Measurements from ENCODE around the gene RIPOR3.
"Not testable (repeated sequence)": the region's sequence is repeated elsewhere in the genome, so short reads cannot be mapped to it uniquely, and the experiment has no call there.

The RIPOR3 gene

DNA sequence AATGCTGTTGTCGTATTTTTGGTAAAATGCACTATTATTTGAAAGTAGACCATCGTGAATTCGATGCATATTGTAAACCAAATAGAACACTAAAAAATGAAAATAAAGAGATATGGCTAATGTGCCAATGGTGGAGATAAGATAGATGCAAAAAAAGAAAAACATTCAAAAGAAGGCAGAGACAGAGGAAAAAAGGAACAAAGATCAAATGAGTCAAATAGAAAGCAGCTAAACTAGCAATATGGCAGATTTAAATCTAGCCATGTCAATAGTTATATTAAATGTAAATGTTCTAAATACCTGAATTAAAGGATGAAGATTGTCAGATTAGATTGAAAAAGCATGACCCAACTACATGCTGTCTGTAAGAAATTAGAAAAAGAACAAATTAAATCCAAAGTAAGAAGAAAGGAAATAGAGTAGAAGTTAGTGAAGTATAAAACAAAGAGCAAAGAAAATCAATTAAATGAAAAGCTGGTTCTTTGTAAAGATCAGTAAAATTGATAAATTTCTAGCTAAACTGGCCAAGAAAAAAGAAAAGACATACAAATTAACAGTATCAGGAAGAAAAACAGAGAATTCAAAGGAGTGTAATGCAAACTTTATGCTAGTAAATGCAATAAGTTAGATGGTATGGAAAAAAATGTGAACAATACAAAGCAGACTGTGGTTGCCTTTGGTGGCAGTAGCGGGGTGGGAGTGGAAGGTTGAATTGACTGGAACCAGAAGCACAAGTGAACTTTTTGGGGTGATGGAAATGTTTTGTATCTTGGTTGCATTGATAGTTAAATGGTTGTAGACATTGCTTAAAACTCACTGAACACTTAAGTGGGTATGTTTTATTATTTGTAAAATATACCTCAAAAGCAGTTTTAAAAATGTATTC, 136.4 kb downstream of the RIPOR3 start:
- no peak for DNase-seq (ENCODE audit: low read depth)

DNA sequence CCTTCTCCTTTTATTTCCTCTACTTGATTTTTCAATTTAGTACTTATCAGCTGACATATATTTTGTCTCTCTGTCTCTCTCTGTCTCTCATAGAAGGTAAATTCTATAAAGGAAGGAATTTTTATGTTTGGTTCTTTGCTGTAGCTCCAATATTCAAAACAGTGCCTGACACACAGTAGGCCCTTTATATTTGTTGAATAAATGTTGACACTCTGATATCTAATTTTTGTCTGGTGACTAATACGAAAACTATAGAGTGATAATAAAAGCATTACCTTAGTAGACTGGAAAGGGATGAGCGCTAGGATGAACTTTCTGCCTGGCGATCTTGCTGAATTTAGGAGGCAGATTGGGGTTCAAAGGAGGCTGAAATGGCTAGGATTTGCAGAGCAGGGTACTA, 138.4 kb downstream of the RIPOR3 start:
- no peak for DNase-seq (ENCODE audit: low read depth)

DNA sequence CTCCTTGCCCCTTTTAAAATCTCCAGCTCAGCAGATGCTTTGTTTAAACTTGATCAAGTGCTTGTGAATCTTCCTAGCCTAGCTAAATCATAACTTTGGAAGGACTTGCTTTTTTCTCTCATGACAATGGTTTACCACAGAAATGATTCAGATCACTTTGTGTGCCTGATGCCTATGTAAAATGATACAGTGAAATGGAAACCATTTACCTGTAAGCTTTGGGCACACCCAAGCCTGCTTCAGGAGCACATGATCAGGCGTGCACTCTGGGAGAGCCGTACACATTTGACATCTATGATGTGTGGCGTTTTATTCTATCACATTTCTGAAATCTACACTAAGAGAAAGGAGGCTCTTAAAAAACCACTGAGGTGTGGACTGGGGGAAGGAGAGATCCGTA, 140.1 kb downstream of the RIPOR3 start:
- no peak for DNase-seq (ENCODE audit: low read depth)

DNA sequence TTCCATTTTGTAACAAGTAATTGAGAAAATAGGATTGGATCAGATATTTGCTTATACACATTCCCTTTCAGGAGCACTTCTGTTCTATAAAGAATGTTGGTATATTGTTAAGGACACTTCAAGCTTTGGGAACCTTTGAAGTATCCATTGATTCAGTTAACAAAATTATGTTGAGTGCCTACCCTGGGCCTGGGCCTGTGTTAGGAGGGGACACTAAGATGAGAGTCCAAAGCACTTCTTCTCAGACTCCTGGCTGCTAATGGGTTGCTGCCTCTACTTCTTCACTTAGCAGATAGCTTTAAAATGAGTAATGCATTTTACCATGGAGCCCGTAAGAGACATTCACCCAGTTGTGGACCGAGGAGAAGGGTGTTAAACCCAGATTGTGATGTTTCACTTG, 140.8 kb downstream of the RIPOR3 start:
- DNase-seq (ENCODE audit: low read depth), result no peak

DNA sequence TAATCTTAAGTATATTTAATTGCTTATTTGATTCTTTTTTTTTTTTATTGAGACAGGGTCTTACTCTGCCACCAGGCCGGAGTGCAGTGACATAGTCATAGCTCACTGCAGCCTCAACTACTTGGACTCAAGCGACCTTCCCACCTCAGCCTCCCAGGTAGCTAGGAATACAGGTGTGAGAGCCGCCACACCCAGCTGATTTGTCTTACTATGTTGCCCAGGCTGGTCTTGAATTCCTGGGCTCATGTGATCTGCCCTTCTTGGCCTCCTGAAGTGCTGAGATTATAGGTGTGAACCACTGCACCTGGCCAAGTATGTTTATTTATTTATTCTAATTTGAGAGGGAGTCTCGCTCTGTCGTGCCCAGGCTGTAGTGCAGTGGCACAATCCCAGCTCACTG, 142.9 kb downstream of the RIPOR3 start:
- no peak for DNase-seq (ENCODE audit: low read depth)

DNA sequence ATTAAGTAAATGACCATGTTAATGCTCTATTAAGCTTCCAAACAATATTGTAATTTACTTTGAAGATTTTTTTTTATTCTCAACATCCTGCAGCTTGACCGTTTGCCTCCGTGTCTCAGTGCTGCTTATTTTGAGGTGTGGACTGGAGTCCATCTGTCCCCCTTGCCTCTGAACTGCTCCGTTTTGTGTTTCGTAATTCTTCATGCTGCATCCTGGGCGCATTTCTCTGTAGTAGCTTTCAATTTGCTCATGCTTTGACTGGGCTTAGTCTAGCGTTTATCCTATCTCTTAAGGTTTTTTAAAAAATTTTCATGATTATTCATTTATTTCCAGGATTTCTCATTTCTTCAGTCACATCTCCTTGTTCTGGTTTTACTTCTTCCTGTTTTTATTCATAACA, 143.4 kb downstream of the RIPOR3 start:
- DNase-seq (ENCODE audit: low read depth), result no peak

DNA sequence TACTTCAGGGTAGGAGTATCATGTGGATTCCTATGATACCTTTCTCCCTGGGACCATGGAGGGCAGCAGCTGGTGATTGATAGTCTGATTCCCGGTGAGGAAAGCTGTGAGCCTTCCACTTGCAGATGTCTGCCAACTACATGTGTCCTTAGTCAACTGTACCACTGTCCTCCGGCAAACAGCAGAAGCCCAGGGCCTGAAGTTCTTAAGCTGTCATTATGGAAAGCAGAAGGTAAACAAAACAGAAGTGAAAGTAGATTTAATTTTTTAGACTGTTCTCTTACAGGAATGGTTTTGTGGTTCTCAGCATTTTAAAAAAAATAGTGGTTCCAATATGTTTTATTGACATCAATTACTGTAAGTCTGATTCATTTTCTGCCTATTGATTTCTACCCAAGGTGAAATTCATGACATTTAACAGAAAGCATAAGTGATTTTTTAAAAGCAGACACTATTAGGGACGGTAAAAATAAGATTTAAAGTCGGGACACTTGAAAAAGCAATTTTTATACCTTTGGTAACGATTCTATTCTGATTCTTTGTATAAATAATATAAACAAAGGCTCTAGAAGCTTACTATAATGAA, 144.5 kb downstream of the RIPOR3 start:
- DNase-seq (ENCODE audit: low read depth), result no peak

DNA sequence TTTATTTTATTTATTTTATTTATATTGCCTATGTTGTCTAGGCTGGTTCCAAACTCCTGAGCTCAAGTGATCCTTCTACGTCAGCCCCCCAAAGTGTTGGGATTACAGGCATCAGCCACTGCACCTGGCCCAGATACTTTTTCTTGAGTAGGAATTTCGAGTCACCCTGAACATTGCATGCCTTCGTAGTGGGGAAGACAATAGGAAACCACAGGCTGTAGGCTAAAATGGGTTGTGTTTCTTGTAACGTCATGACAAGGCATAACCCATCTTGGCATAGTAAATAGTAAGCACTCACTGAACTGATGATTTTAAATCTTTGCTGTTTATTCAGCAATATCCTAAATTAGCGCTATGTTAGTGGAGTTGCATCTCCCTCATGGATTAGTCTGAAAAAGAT, 146.2 kb downstream of the RIPOR3 start:
- DNase-seq (ENCODE audit: low read depth), result no peak

DNA sequence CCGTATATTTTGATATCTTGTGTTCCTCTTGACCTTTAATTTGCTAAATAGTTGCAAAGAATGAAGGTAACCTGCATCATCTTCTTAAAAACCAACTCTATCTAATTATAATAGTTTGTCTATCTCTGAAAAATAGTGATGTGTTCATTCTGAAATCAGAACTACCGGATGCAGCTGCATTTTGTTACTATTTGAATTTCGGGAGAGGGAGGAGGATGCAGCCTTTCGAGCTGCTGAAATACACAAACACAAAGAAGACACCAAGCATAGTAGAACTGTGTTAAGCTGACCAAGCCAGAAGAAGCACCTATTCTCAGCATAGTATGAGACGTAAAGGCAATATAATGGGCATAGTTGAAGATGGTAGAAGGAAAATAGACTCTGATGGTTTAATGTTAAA, 148.0 kb downstream of the RIPOR3 start:
- no peak for DNase-seq (ENCODE audit: low read depth)

DNA sequence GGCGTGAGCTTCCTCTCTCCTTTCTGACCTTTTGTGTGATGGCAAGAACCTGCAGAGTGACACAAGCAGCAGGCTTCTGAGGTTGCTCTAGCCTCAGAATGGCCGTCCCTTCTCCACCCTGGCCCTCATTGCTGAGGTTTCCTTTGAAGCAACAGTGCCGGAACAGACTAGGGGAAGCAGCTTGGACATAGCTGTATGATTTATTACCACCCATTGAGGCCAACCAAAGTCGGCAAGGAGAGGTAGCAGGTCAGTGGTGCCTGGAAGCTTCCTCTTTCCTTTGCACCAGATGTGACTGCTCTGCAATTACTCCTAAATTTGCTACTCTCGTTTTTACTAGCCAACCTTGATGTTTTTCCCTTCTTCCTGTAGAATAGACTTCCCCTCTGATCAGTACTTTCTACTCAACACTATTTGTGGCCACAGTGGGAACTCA, 149.7 kb downstream of the RIPOR3 start:
- DNase-seq (ENCODE audit: low read depth), result no peak

DNA sequence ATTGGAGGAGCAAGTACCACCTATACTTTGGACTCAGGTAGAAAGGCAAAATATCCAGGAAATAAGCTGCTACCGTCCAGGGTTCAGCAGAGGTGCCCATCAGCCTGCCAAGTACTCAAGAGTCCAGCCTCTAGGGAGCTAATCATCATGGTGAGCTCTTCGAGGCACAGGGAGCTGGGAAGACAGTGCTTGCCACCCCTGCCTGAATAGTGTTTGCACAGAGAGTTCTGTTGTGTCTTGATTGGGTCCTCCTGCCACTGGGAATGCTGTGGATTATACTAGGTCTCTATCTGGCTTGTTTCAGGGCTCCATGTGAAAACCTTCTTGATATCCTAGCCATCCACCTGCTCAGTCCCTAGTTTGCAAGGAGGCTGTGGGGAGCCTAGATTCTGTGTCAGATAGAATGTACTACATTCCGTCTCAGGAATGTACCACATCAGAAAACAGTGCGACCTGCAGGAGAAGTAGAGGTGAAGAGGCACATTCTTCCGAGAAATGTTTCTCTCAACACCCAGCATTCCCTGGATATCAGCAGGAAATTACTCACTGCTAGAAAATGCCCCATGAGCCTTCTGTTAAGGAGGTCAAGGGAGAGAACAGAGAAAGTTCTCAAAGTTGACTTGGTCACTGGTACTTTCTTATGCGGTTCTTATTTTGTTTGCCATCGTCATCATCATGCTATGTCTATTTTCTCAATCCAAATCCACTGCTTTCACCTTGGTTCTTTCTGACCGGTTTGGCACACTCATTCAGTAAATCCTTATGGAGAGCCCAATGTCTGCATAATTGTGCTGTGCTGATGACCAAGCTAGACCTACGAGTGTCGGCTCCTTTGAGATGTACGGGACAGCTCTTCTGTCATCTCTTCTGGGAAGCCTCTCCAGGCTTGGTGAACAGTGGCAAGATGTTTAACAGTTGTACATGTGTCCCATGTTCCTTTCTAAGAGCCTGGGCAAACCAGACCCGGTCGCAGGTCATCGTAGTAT, 150.4 kb downstream of the RIPOR3 start:
- DNase-seq (ENCODE audit: low read depth), result no peak

DNA sequence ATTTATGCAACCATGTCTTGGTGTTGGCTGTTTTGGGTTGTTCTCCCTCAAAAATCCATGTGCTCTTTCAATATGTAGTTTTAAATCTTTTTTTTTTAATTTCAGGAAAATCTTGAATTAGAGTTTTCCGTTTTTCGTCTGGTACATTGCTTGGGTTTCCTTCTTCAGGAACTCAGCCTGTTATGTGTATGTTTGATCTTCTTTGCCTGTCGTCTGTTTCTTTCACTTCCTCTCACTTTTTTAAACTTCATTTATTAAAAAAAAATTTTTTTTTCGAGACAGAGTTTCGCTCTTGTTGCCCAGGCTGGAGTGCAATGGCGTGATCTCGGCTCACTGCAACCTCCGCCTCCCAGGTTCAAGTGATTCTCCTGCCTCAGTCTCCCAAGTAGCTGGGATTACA, 151.5 kb downstream of the RIPOR3 start:
- not testable (repeated sequence) for DNase-seq (ENCODE audit: low read depth)

DNA sequence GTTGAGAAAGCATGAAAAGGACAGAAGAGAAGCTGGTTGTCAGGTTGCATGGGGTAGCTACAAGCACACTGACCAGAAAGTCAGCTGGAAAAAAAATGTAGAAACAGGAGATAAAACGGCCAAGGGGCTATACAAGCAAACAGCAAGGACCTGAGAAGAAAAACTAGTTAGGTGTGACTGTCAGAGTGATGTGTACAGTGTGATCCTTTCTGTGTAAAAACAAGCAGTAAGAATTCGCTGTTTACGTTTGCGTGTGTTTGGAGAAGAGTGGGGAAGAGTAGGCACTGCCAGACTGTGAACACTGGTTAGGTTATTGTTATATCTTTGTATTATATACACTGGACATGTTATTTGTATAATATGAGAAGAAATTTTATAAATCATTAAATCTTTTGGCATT, 153.1 kb downstream of the RIPOR3 start:
- no peak for DNase-seq (ENCODE audit: low read depth)

DNA sequence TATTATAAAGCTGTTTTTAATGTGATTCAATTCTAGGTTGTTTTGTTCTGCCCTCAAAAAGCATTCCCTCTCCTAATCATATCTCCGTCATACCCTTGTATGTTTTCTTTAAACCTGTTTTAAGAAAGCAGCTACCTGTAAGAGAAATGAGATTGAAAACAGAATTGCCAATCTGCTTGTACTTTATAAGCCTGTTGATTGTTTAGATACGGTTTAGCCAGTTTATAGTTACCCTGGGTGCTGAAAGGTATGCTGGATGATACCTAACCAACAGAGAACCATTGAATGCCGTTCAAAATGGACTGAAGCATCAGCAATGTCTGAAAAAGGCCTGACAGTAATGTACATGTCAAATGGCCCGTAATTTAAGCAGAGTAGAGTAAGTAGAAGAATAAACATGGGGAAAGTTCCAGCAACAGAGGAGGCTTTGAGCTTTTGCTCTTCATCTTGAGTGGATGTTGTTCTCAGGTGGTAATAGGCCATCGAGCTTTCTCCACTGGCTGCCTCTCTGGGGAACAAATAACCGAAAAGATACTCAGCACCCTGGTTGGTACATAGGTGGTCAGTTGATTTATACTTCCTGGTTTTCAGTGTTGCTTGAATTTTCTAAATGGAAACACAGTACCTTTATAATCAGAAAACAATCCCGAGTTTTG, 153.7 kb downstream of the RIPOR3 start:
- no peak for DNase-seq (ENCODE audit: low read depth)

DNA sequence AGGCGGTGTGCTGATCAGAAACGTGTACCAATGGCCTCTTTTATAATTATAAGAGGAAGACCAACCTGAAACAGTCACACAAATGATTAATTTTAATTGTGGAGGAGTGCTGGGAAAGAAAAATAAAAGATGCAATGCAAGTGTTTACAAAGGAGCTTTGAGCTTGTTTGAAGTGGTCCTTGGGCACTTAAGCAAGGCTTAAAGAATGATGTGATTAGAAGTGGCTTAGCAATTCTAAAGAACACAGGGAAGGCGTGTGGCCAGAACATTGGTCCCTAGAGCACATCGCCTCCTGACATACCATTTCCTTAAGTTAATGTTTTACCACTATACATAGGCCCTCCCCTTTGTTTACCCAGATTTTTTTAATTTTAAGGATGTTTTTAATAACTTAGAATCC, 155.0 kb downstream of the RIPOR3 start:
- DNase-seq (ENCODE audit: low read depth), result no peak
